ENCODE measurements around the gene FER. TPM values are rescaled to one million over a fixed set of nuclear protein-coding genes. Genes with fewer than 3 reads are reported as not detected.
A peak's percentile ranks its signal among the peaks of the same experiment; 100 is the strongest.

Gene FER
- total RNA-seq, 2 donors from 2014 or later: 9.8 to 15.1 TPM

DNA sequence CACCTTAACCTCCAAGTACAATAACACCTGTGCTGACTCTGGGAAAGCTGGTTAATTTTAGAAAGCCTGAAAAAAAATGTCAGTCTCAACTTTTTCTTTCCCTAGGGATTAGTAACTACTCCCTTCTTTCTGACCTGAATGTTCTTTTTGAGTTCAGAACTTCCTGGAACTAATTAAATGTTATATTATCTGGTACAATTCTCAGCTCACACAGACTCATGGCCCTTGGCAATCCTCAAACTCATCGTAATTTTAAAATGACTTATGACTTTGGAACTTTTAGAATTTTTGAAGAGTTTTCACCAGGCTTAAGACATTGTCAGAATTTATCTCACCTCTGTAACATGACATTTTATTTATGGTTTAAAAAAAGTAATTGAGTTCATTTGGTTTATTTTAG is 315.0 kb downstream of the FER start:
- Mint-ChIP-seq H3K27ac (no peak overlapping the region), H3K27me3 (no peaks in the 10 kb centered on the region), H3K4me3 (no peak overlapping the region), H3K4me1 (no peaks in the 10 kb centered on the region), H3K36me3 (ENCODE audit: low read depth) (no peaks in the 10 kb centered on the region)
- DNase-seq (no peak), ATAC-seq (no peak)
- no peaks in the 10 kb centered on the region for H3K9me3 ChIP-seq (ENCODE audit: control insufficient read depth, low read length, poor library complexity, severe bottlenecking)

DNA sequence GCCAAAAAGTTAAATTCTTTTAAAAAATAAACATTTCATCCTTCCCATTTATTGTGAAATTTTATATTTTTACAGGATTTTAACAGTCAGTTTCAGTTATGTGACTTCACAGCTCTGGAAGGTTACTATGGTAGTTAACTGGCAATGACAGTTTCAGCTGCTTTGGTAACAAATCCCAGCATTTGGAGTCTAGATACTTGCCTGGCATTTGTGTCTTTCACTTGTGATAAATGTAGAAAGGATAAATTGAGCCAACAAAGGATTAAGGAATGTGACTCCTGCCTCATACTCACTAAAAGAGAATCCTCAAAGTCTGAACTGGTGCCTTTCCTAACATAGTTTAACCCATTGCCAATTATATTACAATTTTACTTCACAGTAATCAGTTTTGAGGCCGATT is 315.5 kb downstream of the FER start:
- Mint-ChIP-seq H3K27me3 (no peaks in the 10 kb centered on the region), H3K27ac (no peak overlapping the region), H3K4me3 (no peak overlapping the region), H3K4me1 (no peaks in the 10 kb centered on the region), H3K36me3 (ENCODE audit: low read depth) (no peaks in the 10 kb centered on the region)
- ATAC-seq (no peak), DNase-seq (no peak)
- no peaks in the 10 kb centered on the region for H3K9me3 ChIP-seq (ENCODE audit: control insufficient read depth, low read length, poor library complexity, severe bottlenecking)

DNA sequence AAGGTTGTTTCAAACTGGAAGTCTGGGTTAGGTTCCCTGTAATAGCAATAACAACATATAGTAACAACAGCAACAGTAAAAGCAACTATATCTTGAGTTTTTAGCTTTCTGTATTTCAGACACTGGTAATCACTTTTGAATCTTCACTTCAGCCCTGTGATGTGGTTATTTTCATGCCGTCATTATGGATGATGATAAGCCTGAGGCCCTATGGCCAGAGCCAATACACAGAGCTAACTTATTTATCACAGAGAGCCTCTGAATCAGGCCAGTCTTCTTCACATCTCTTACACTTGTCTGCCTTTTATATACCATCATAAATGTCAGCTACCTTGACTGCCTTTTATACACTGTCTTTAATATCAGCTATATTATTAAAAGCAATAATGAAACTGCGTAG is 329.0 kb downstream of the FER start:
- Mint-ChIP-seq H3K4me1 (no peaks in the 10 kb centered on the region), H3K27ac (no peak overlapping the region), H3K4me3 (no peak overlapping the region), H3K36me3 (ENCODE audit: low read depth) (no peaks in the 10 kb centered on the region), H3K27me3 (no peaks in the 10 kb centered on the region)
- ATAC-seq (no peak), DNase-seq (no peak)
- no peaks in the 10 kb centered on the region for H3K9me3 ChIP-seq (ENCODE audit: control insufficient read depth, low read length, poor library complexity, severe bottlenecking)

DNA sequence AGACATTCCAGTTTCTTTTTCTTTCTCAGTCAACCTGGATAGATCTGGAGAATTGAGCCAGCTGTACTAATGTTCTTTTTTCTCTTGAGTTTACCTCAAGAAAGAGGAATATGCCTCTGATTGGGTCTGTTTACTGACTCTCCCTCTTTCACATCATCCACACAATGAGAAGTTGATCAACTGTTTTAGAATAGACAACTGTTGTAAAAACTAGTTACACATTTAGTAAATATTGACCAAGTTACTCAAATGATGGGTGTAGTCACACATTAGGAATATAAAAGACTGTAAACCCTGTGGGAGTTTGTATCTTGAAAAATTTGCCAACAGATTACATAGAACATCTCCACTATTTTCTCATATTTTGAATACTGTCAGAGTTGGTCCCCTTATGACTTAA is 330.8 kb downstream of the FER start:
- Mint-ChIP-seq H3K4me3 (no peak overlapping the region), H3K27ac (no peak overlapping the region), H3K4me1 (no peaks in the 10 kb centered on the region), H3K36me3 (ENCODE audit: low read depth) (no peaks in the 10 kb centered on the region), H3K27me3 (no peaks in the 10 kb centered on the region)
- ATAC-seq (no peak), DNase-seq (no peak)
- H3K9me3 ChIP-seq (ENCODE audit: control insufficient read depth, low read length, poor library complexity, severe bottlenecking): no peaks in the 10 kb centered on the region

DNA sequence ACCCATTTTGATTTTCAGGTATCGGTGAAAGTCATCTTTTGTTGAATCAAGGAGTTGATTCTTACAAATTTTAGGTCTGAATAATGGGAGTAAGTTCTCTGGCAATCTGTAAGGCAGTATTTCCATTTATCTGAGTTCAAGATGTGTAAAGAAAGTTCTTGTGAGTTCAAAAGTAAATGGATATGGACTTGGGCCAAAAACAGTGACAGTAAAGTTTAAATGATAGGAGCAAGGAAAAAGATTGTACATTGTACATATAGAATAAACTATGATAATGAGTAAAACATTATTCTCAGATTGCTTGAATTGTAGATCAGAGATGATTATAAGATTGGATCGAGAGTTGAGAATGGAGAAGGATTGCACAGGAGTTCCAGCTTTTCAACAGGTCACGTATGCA is 332.8 kb downstream of the FER start:
- Mint-ChIP-seq H3K4me3 (no peak overlapping the region), H3K36me3 (ENCODE audit: low read depth) (no peaks in the 10 kb centered on the region), H3K4me1 (no peaks in the 10 kb centered on the region), H3K27ac (no peak overlapping the region), H3K27me3 (no peaks in the 10 kb centered on the region)
- no peaks in the 10 kb centered on the region for H3K9me3 ChIP-seq (ENCODE audit: control insufficient read depth, low read length, poor library complexity, severe bottlenecking)
- no peak for DNase-seq
- no peak for ATAC-seq

DNA sequence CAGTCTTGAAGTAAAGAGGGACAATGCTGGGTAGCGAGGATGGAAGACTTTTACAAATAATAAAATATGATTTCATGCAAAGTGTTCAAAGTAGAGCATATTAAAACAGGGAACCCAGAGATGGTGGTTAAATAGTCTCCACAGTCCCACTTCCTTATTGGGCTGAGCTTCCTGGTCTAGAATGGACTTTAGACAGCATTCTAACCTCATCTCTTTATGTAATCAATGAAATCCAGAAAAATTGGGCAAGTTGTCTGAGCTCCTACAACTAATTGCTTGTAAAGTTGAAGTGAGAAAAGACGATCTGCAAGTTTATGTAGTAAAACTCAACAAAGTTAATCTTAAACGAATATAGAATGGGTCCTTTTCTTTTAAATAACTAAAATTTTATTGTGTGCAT is 333.2 kb downstream of the FER start:
- Mint-ChIP-seq H3K4me3 (no peak overlapping the region), H3K4me1 (no peaks in the 10 kb centered on the region), H3K36me3 (ENCODE audit: low read depth) (no peaks in the 10 kb centered on the region), H3K27ac (no peak overlapping the region), H3K27me3 (no peaks in the 10 kb centered on the region)
- ATAC-seq (no peak), DNase-seq (no peak)
- H3K9me3 ChIP-seq (ENCODE audit: control insufficient read depth, low read length, poor library complexity, severe bottlenecking): no peaks in the 10 kb centered on the region

DNA sequence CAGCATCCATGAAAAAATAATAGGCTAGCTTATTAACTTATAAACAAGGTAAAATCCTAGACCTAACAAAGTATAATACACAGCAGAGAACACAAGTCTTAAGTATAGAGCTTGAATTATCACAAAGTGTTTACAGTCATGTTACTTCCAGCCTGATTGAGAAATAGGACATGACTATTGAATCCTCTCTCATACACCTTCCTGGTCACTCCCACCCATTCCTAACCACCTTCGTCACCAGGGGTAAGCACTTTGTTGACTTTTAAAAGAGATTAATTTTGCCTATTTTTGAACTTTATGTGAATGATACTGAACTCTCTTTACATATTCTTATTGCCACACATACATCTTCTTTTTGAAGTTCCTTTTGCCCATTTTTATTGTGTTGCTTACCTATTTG is 336.2 kb downstream of the FER start:
- DNase-seq (no peak), ATAC-seq (no peak)
- H3K9me3 ChIP-seq (ENCODE audit: control insufficient read depth, low read length, poor library complexity, severe bottlenecking): no peaks in the 10 kb centered on the region
- no peak overlapping the region for H3K27ac Mint-ChIP-seq
- H3K4me3 Mint-ChIP-seq: no peak overlapping the region
- H3K27me3 Mint-ChIP-seq: no peaks in the 10 kb centered on the region
- no peaks in the 10 kb centered on the region for H3K4me1 Mint-ChIP-seq
- H3K36me3 Mint-ChIP-seq (ENCODE audit: low read depth): no peaks in the 10 kb centered on the region

DNA sequence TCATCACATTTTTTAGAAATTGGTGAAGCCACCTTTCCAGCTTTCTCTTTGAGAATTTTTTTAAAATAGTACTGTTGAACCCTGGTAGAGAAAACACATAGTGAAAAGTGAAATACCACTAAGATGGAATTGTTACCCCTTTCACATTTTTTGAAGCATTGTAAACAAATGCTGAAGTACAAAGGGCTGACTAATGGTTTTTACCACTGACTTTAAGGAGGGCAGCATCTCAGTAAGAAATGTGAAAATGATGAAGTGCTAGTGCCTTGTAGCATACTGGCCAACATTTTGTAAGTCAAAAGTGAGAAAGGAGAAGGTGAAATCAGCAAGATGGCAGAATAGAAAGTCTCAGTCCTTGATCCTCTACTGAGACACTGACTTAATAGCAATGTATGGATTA is 341.5 kb downstream of the FER start:
- no peak for ATAC-seq
- Mint-ChIP-seq H3K36me3 (ENCODE audit: low read depth) (no peaks in the 10 kb centered on the region), H3K27me3 (no peaks in the 10 kb centered on the region)

DNA sequence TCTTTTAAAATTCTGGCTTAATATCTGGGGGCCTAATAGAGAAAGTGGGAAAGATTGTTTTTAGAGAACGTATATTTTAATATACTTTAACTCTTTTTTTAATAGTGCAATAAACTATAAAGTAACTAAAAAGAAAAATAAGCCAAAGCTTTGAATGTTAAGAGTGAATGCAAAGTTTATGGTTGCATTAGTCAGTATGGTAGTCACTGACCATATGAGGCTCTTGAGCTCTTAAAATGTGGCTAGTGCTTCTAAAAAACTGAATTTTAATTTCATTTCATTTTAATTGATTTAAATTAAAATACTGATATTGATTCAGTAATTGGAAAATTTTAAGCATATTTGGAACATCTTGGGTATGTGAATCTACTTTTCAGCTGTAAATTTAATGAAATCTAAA is 351.4 kb downstream of the FER start:
- DNase-seq: no peak
- Mint-ChIP-seq H3K4me3 (no peak overlapping the region), H3K27ac (no peak overlapping the region), H3K36me3 (ENCODE audit: low read depth) (no peaks in the 10 kb centered on the region), H3K4me1 (no peaks in the 10 kb centered on the region), H3K27me3 (no peaks in the 10 kb centered on the region)
- ATAC-seq: no peak
- H3K9me3 ChIP-seq (ENCODE audit: control insufficient read depth, low read length, poor library complexity, severe bottlenecking): no peaks in the 10 kb centered on the region

More for the DNA sequence above, 341.5 kb downstream of the FER start:
- Mint-ChIP-seq H3K4me1 (no peaks in the 10 kb centered on the region), H3K27ac (no peak overlapping the region), H3K4me3 (no peak overlapping the region)
- no peak for DNase-seq
- no peaks in the 10 kb centered on the region for H3K9me3 ChIP-seq (ENCODE audit: control insufficient read depth, low read length, poor library complexity, severe bottlenecking)

DNA sequence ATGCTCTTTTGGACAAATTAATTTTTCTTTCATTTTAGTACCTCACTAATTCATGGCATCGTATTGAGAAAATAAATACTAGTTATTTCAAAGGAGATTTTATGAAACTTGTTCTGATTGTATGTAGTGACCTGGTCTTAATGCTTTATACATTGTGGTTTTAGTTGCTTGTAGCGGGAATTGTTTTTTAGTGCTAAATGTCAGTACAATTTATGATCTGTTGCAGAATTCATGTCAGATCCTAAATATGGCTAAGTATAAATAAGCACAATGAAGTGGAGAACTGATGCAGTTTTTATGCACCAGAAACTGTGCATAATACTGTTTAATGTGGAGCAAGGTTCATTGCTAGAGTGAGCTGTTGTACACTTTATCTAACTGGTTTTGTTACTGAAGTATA is 353.3 kb downstream of the FER start:
- Mint-ChIP-seq H3K27ac (no peak overlapping the region), H3K4me3 (no peak overlapping the region), H3K27me3 (no peaks in the 10 kb centered on the region), H3K4me1 (no peaks in the 10 kb centered on the region), H3K36me3 (ENCODE audit: low read depth) (no peaks in the 10 kb centered on the region)
- DNase-seq (no peak), ATAC-seq (no peak)
- H3K9me3 ChIP-seq (ENCODE audit: control insufficient read depth, low read length, poor library complexity, severe bottlenecking): no peaks in the 10 kb centered on the region

DNA sequence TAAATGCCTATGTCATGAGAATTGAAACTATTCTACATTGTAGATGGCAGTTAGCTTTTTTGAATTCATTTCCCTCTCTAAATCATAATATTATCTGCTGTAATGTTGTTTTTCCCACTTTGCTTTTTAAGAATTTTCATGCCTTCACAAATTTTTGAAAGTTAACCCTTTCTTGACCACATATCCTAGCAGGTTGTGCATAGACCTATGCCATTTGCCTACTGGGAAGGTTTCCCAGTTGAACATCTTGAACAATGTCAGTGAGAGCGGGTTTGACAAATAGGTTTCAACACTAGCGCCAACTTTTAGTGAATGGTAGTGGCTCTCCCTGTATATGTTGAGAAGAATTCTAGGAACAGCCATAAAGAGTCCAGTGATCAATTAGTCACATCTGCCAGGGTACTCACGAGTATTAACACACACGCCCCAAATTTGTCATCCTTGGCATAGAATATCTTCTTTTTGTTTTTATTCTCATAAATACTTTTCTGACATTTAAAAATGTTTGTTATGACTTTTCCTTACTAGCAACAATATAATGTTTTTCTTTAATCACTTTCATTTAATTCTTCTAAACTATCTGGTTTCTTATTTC is 354.5 kb downstream of the FER start:
- Mint-ChIP-seq H3K27ac (no peak overlapping the region), H3K36me3 (ENCODE audit: low read depth) (no peaks in the 10 kb centered on the region), H3K27me3 (no peaks in the 10 kb centered on the region), H3K4me3 (no peak overlapping the region), H3K4me1 (no peaks in the 10 kb centered on the region)
- no peak for ATAC-seq
- no peak for DNase-seq
- H3K9me3 ChIP-seq (ENCODE audit: control insufficient read depth, low read length, poor library complexity, severe bottlenecking): no peaks in the 10 kb centered on the region

DNA sequence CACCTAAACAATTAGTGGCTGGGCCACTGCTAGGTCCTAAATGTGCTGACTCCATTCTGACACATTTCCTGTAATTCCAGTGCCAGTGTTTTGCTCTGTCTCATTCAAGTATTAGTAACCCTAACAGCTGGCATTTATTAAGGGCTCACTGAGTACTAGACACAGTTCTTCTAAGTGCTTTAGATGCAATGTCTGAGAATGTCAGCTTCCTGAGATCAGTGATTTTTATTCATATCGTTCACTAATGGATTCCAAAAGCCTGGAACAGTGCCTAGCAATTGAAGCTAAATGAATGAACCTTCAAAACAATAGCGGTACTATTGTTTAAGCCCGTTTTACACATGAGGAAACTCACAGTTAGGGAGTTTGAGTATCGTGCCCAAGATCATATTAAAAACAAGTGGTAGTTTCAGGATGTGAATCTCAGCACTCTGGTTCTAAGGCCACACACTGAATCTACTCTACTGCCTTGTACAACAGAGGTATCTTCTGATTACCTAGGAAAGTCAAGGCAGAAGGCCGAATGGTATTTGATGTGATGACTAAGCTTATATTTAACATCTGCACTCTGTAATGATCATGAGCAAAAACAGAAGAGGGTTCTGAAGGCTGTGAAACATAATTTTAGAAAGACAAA is 358.1 kb downstream of the FER start:
- DNase-seq (no peak), ATAC-seq (no peak)
- H3K4me3 Mint-ChIP-seq: no peak overlapping the region
- H3K36me3 Mint-ChIP-seq (ENCODE audit: low read depth): peaks cover 4% of the 10 kb centered on the region
- no peaks in the 10 kb centered on the region for H3K27me3 Mint-ChIP-seq
- no peaks in the 10 kb centered on the region for H3K4me1 Mint-ChIP-seq
- H3K27ac Mint-ChIP-seq: no peak overlapping the region
- H3K9me3 ChIP-seq (ENCODE audit: control insufficient read depth, low read length, poor library complexity, severe bottlenecking): no peaks in the 10 kb centered on the region

DNA sequence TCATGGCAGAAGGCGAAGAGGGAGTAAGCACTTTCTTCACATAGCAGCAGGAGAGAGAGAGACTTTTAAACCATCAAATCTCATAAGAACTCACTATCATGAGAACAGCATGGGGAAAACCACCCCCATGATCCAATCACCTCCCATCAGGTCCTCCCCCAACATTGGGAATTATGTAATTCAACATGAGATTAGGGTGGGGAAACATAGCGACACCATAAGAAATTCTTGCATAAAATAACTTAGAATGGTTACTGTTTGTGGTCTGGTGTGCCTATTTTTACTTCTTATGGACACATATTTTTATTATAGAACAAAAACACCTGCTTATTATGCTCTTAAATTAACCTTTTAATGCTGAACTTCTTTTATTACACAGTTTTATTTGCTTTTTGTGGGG is 364.0 kb downstream of the FER start:
- DNase-seq (no peak), ATAC-seq (no peak)
- H3K4me1 Mint-ChIP-seq: no peaks in the 10 kb centered on the region
- no peaks in the 10 kb centered on the region for H3K9me3 ChIP-seq (ENCODE audit: control insufficient read depth, low read length, poor library complexity, severe bottlenecking)
- peaks cover 4% of the 10 kb centered on the region for H3K36me3 Mint-ChIP-seq (ENCODE audit: low read depth)
- no peak overlapping the region for H3K4me3 Mint-ChIP-seq
- peak overlapping the region; percentile 16 for H3K27ac Mint-ChIP-seq
- H3K27me3 Mint-ChIP-seq: no peaks in the 10 kb centered on the region

DNA sequence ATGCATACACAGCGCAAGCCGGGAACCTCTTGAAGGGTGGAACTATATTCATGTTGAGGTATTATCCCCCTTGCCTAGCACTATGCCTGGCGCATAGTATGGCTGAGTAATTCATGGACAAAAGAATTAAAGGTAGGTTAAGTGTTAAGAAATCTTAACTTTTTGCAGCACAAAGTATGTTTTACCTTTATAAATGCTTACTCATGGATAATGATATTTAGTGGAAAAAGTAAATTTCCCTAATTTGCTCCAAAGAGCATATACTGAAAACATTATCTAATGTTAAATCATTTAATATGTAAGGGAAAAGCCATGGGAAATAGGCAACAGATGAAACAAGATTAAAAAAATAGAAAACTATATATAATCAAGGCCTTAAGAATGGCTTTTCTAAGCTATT is 365.9 kb downstream of the FER start:
- ATAC-seq: no peak
- Mint-ChIP-seq H3K27ac (no peak overlapping the region), H3K36me3 (ENCODE audit: low read depth) (peaks cover 4% of the 10 kb centered on the region), H3K4me1 (no peaks in the 10 kb centered on the region), H3K27me3 (no peaks in the 10 kb centered on the region), H3K4me3 (no peak overlapping the region)
- H3K9me3 ChIP-seq (ENCODE audit: control insufficient read depth, low read length, poor library complexity, severe bottlenecking): no peaks in the 10 kb centered on the region
- no peak for DNase-seq
